GM18498 (cell line): Measurements from ENCODE around the gene MLKL.
"Not testable (repeated sequence)": the region's sequence is repeated elsewhere in the genome, so short reads cannot be mapped to it uniquely, and the experiment has no call there.

Experiments used
- ATAC-seq: cut with Tn5 transposase; IDR thresholded peaks from one replicate; pipeline ENCODE4 v1.9.1; 2021; ENCODE audit warnings: mild to moderate bottlenecking, moderate library complexity; ENCODE audit not compliant: unreplicated experiment

MLKL gene

GRCh38 chr16:74732707-74733350, 32.2 kb upstream of the MLKL start:
- ATAC-seq, result no peak

- no peak for ATAC-seq
These were observed 31.3 kb upstream of the MLKL start for GRCh38 chr16:74731853-74732477.

- ATAC-seq, result no peak
These were observed 29.4 kb upstream of the MLKL start for GRCh38 chr16:74729783-74730683.

GRCh38 chr16:74727903-74728302, 27.2 kb upstream of the MLKL start:
- no peak for ATAC-seq

- no peak for ATAC-seq
These were observed 26.1 kb upstream of the MLKL start for GRCh38 chr16:74726716-74727115.

- ATAC-seq, result no peak
These were observed 25.2 kb upstream of the MLKL start for GRCh38 chr16:74725651-74726455.

GRCh38 chr16:74724820-74725549, 24.3 kb upstream of the MLKL start:
- no peak for ATAC-seq

GRCh38 chr16:74723256-74723655, 22.6 kb upstream of the MLKL start:
- ATAC-seq, result no peak

- ATAC-seq, result not testable (repeated sequence)
These were observed 21.5 kb upstream of the MLKL start for GRCh38 chr16:74722156-74722555.

GRCh38 chr16:74721716-74722115, 21.1 kb upstream of the MLKL start:
- ATAC-seq, result no peak

- no peak for ATAC-seq
These were observed 19.9 kb upstream of the MLKL start for GRCh38 chr16:74720579-74720978.

GRCh38 chr16:74718741-74719610, 18.3 kb upstream of the MLKL start:
- no peak for ATAC-seq

GRCh38 chr16:74718140-74718539, 17.5 kb upstream of the MLKL start:
- no peak for ATAC-seq

- no peak for ATAC-seq
These were observed 16.7 kb upstream of the MLKL start for GRCh38 chr16:74717367-74717766.

GRCh38 chr16:74716355-74716754, 15.7 kb upstream of the MLKL start:
- ATAC-seq, result no peak

- ATAC-seq, result no peak
These were observed 13.2 kb upstream of the MLKL start for GRCh38 chr16:74713876-74714275.

- no peak for ATAC-seq
These were observed 12.7 kb upstream of the MLKL start for GRCh38 chr16:74713325-74713724.

GRCh38 chr16:74711938-74712337, 11.3 kb upstream of the MLKL start:
- no peak for ATAC-seq

GRCh38 chr16:74710401-74710800, 9.7 kb upstream of the MLKL start:
- no peak for ATAC-seq
